COLO829 (cell line): ENCODE data around the gene CDK11B.
"Not testable (repeated sequence)": the region's sequence is repeated elsewhere in the genome, so short reads cannot be mapped to it uniquely, and the experiment has no call there.

Source experiments
- DNase-seq: peaks from one replicate; pipeline ENCODE4 v3.0.0; 2012; ENCODE audit warnings: low spot score

Gene CDK11B

DNA sequence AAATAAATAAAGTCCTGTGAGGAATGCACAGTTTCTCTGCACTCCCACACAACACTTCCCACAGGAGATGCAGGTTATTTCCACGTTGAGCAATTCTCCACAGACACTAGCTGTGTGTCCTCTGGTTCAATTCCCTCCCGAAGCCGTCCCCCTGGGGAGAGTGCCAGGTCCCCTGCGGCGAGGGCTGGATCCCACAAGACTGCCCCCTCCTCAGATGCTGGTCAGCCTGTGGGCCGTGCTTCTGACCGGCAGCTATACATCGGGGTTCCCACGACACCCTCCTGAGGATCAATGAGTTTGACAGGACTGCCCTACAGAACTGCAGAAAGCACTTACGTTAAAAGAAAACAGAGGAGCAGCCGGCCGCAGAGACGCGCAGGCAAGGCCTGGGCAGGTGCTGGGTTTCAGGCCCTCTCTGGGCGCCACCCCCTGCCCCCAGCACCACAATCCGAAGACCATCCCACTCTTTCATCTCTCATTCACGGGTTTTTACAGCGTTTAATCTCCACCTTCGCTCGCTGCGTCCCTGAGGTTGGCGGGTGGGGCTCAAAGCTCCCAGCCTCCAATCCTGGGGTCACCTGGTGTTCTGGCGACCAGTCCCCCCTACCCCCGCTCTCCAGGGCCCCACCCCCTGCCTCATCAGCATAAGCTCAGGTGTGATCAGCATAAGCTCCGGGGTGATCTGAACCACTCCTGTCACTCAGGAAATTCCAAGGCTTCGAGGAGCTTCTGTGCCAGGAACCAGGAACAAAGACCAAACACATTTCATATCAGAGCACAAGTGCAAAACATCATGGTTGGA lies 24.5 kb upstream of the CDK11B start:
- no peak for DNase-seq

DNA sequence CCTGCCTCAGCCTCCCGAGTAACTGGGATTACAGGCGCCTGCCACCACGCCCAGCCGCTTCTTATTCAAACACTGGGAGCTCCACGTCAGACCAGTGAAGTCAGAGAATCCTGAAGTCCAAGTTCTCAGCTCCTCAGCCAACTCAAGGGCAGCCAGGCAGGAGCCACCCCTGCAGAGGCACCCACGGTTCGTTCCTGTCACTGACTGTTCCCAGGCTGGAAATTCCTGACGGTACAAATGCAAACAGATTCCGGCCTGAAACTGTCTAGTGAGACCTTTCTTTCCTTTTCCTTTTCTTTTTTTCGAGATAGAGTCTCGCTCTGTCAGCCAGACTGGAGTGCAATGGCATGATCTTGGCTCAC lies 22.1 kb upstream of the CDK11B start:
- no peak for DNase-seq

DNA sequence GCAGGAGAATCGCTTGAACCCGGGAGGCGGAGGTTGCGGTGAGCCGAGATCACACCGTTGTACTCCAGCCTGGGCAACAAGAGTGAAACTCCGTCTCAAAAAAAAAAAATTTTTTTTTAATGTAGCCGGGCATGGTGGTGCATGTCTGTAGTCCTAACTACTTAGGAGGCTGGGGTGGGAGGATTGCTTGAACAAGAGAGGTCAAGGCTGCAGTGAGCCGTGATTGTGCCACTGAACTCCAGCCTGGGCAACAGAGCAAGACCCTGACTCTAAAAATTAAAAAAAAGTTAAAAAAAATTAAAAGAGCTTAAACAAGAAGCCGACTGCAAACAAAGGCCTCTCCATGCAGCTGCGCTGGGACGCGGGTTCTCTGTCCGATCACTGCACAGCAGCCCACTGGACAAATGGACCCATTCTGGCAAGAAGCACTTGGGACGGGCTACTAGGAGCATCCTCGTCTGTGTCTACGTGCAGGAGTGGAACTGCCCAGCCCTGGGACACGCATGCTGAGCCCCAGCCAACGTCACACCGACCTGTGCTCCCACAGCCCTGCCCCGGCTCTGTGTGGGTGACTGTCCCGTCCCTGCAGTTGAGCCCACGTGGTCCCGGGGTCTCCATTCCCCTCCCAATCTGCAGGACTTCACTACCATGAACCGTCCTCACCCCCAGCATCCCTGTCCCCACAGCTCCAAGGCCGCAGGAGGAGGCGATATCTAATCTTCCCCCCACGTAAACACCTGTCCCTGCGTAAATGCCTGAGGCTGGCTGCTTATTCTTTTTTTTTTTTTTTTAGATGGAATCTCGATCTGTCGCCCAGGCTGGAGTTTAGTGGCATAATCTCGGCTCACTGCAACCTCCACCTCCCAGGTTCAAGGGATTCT lies 21.5 kb upstream of the CDK11B start:
- DNase-seq = no peak

DNA sequence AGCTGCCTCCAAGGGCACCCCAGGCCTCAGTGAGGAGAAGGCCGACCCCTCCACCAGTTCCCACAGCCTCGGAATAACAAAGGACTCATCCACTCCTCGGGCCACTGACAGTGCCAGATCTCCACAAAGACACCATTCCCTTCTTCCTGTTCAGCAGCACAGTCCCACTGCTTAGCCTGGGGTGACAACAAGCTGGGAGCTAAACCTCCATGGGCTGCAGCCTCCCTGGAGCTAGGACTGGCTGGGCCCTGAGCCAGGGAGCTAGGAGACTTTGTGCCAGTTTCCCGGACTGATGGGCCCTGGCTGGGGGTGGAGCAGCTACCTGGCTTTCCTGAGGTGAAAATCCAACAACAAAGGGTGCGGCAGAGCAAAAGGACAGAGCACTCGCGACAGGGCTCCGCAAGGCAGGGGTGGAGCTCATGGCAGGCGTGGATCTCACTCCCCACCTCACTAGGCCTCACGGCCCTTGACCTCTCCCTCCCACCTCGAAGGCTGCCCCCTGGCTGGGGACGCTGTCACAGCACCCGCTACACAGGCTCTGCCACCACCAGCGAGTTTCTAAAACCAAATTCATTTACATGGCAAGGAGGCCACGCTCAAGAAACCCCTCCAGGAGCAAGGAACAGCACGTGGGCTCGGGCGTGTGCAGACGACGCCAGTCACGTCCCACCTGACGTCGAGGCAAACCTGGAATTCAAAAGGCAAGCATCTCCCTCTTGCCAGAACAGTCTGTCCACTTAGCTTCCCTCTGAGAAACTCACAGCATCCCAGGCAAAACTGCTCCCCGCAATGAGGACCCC lies 20.0 kb upstream of the CDK11B start:
- no peak for DNase-seq

DNA sequence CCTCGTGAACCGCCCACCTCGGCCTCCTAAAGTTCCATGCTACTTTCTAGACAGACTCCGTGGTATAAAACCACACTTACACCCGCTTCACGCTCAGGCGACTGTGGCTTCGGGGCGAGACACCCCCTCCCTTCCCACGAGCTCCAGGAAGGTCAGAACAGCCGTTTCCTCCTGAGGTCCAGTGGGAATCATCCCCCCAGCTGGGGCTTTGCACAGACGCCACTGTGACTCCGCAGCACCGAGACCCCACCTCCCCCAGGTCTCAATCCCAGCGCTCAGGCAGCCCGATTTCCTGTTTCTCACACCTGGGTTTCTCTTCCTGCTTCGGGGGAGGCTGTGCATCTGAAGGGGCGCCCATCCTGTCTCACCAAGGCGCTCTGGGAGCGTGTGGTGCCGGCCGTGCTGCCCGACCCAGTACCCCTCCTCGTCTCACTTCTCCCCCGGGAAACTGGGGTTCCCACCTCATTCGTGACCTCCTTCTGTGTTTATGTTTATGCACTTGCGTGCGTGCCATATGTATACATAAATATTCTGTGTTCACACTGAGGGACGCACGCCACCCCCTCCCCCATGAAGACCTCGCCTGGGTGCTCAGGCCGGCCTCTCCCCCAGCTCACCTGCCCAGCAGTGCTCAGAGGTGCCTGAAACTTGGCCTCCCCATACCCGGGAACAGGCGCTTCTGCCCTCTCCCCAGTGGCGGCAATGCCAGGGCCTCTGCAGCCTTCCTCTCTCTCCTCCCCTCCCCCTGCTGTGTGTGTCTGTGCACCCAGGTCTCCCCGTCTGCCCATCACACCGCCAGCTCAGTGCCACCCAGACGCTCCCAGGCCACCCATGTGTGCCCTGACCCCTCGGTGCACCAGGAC lies 19.1 kb upstream of the CDK11B start:
- no peak for DNase-seq

DNA sequence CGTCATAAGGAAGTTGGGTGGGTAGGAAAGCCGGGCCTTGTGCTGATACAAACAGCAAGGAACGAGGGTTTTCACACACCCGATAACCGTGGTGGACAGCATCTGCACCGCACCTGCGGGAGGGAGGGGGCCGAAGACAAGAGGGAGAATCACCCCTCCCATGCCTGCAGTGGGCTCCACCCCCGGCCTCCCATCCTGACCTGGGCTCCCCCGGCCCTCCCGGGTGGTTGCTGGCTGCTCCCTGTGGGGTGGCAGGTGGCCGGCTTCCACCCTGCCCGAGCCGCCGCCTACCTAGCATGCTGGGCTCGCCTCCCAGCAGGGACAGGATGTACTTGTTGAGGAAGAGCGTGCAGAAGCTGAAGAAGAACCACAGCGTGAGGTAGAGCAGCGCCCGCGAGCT lies 17.3 kb upstream of the CDK11B start:
- not testable (repeated sequence) for DNase-seq

DNA sequence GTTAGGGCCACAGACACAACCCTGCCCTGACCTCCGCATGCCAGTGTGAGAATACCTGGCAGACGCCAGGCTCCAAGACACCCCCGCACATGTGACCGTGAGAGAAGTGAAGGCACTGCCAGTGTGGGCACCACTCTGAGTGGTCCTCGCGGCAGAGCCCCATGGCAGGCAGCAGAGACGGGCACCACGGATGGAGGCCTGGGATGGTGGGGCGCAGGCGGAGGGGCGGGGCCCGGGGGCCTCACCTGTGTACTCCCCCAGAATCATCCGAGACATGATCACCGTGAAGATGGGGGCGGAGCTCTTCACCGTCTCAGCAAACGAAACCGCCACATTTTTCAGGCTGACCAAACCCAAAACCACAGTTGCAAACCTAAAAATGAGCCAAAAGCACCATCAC lies 16.4 kb upstream of the CDK11B start:
- not testable (repeated sequence) for DNase-seq

DNA sequence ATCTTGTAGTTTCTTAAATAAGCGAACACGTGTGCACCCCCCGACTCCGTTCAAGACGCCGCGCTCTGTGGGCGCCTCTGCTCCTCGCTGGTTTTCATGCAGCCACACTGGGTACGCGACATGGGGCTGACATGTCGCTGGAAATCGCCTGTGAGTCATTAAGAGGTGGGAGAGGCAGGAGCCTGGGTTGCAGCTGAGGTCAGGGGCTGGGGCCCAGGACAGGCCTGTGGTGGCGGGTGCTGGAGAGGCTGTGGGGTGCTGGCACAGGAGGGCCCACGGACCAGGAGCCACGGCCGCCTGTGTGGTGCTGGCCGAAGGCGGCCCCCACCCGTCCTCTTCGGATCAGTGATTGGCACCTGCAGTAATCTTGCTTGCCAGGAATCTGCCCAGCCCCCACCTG lies 16.0 kb upstream of the CDK11B start:
- DNase-seq = not testable (repeated sequence)

DNA sequence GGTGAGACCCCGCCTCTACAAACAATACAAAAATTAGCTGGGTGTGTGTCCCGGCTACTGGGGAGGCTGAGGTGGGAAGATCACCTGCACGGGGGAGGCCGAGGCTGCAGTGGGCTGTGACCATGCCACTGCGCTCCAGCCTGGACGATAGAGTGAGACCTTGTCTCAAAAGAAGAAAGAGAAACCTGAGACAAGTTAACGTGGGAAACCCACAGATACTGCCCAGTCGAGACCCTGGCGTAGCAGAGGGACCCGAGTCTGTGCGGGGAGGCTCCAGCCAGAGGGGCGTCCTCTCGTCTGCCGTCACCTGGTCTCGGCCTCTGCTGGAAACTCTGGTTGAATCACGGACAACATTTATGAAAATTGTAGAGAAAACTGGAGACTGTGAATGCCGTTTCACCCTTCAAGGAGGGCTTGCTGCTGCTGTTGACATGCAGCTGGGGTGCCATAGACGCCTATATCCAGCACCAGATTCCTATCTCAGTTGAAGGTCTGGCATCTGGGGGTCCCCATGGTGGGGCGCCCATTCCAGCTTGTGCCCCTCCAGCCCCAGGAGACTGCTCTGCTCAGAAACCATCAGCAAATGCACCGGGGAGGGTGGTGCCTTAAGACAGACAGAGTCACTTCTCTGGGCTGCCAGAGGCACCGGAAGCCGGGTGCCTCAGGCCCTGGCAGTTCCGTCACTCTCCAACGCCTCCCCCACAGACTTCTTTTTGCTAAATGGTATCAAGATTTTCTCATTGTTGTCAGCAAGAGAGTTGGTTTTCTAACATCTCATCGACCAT lies 13.6 kb upstream of the CDK11B start:
- no peak for DNase-seq

DNA sequence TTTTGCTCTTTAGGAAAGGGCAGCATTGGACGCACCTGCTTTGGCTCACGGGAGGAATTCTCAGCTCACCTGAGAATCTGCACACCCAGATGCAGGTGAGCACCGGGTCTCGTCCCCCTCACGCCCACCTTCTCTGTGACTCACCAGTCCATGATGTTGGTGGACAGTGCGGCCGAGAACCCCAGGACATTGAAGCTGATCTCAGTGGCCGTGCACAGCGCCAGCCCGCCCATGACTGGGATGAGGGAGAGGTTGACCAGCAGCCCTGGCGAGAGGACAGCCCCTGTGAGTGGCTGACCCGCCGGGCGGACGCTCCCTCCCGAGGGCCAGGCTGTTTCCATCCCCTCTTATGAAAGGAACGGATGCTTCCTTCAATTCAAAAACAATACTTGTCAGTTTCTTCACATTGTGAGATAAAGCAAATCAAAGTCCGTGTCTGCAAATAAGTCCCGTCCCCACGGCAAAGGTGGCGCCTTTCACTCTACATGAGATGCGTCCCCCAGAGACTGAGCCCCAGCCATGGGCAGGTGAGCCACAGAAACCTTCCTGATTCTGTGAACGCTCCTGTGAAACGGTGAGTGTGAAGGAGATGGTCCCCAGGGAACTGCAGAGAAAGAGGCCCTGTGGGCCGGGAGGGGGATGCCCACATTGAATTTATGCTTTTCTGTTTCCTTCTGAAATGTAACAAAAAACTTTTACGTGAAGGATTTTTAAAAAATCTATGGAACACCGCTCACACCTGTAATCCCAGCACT lies 12.7 kb upstream of the CDK11B start:
- no peak for DNase-seq

DNA sequence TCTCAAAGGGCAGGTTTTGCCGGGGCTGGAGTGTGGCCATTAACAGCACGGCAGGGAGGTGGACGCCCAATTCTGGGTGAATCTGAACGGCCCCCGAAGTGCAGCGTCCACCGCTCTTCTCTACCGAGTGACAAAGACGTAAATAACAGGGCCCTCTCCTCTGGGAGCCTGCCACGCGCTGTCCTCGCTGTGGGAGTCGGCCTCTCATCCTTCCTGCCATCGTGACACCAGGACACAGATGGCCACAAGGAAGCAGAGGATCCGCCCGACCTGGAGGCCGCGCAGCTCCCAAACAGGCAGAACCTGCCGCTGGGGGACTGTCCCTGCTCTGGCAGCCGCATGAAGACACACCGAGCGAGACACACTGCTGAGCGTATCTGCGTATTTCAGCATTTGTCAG lies 12.1 kb upstream of the CDK11B start:
- DNase-seq = no peak

DNA sequence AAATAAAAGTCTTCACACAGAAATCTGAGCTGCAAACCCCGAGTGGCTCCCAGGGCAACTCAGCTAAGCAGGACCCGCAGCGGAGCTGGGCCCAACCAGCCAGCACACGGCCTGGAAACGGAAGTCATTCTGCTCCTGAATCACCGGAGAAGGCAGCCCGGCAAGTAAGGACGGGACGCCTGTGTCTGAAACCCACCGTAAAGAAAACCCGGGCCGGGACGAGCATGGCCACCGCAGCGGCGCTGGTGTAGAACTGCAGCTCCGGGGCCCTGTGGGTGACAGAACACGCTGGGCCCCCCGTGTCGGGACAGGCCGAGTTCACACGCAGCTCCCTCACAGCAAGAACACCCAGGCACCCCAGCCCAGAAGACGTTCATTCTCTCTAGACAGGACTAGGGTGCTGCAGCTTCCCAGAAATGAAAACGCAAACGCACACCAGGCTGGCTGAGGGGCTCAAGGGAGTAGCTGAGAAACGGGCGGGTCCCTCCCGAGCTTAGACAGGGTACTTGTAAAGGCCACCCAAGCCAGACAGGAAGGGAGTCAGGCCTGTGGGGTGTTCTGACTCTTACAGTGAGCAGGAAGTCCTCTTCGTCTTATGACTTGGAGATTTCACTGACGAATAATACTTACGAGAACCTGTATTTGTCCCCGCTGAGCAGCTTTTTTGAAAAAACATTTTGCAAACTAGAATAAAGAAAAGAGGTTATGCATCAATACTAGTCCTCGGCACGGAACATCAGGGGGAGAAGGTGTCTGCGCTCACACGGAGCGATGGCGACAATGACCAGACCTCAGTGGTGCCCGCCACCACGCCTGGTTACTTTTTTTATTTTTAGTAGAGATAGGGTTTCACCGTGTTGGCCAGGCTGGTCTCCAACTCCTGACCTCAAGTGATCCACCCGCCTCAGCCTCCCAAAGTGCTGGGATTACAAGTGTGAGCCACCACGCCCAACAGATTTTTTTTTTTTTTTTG lies 10.9 kb upstream of the CDK11B start:
- DNase-seq = no peak

DNA sequence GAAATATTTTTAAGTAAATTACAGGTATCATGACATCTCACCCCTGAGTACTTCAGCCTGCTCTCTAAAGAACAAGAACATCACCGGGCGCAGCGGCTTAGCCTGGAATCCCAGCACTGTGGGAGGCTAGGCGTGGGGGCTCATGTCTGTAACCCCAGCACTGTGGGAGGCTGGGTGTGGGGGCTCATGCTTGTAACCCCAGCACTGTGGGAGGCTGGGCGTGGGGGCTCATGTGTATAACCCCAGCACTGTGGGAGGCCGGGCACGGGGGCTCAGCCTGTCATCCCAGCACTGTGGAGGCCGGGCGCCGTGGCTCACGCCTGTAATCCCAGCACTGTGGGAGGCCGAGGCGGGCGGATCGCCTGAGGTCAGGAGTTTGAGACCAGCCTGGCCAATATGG lies 7.7 kb upstream of the CDK11B start:
- DNase-seq = no peak

DNA sequence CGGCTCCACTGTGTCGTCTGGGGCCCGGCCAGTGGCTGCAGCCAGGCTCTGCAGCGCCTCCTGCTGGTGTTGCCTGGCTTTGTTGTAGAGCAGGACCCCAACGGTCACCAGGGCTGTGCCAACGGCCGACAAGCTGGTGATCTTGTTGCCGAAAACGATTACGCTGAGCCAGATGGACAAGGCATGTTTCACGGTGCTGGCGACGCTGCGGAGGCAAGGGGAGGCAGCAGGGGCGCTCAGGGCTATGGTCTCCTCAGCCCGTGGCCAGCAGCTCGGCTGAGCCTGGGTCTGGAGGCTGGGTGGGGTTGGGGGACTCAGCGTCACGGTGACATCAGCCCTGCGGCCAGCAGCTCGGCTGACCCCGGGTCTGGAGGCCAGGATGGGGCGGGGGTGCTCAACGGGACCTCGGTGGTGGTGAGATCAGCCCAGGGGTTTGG lies 7.0 kb upstream of the CDK11B start:
- DNase-seq = no peak

DNA sequence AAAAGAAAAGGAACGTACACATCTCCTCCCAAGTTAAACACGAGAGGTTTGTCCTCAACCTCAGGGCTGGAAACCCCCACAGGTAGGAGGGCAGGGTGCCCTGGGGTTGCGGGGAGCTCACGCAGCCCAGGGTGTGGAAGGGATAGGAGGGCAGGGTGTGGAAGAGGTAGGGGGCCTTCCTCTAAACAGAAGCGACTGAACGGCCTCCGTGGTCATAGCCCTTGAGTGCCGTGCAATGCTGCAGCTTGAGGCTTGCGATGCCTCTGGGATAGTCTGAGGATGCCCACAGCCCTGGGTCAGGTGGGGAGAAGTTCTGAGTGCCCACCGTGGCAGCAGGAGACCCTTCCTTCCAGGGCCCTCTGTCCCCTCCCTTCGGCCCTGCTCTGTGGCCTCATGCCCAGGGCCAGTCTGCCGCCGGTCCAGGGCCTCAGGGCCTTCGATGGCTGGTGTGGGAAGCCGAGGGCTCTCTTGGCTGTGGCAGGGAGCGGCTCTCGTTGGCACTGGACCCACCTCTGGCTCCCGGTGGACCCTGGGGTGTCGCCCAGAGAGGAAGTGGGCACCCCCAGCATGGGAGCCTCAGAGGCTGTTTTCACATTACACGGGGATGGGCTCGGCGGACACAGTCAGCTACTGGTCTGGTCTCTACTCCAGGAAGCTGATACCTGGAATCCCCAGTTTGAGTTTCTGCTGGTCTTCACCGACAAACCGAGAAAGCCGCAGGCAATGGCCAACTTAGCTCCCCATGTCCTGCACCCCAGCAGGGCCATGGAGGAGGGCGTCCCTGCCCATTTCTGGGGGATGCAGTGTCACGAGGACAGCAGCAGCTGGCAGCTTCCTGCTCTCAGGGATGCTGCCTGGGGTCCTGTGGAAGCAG lies 6.4 kb upstream of the CDK11B start:
- no peak for DNase-seq

DNA sequence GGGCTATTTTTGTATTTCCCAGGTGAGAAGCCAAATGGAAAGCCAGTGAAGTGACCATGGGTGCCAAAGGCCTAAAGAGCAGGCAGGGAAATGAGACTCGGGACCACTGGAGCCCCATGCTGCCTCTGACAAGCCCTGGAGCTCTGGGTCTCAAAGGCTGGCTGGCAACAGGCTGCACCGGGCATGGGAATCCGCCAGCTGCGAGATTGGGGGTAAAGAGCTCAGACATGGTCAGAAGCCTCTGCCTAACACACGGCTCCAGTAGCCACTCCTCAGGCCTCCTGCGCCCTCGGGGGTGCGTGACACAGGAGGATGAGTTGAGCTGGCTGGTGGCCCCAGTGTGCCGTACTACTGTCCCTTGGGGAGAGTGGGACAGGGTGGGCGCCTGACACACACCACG lies 5.5 kb upstream of the CDK11B start:
- DNase-seq = not testable (repeated sequence)

DNA sequence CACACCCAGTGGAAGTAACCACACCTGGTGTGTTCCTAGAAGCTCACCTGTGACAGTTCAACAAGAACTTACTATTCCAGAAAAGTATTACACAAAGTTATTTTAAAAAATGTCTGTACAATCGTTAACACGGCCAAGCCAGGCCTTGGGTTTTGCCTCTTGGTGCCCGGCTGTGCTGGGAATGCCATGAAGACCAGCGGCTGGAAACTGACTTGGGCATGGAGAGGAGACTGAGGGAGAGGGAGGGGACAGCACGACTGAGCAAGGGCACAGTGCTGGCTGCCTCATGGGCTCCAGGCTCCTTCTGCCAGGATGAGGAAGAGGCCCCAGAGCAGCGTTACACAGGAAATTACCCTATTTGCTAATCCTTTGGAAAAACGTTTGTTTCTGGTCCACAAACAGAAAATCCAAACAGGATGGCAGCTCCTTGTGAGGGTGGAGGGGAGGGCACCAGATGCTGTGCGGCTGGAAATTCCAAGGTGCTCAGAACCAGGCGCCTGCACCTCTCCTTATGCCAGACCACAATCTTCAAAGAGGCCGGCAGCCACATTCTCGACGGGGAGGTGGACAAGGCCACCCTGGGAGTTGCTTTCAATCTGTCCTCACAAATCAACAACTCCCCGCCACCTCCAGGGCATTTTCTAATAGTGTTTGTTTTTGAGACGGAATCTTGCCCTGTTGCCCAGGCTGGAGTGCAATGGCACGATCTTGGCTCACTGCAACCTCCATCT lies 4.2 kb upstream of the CDK11B start:
- not testable (repeated sequence) for DNase-seq
